ELR (cell line): ENCODE results near the gene OR5W2.
"Not testable (repeated sequence)": the region's sequence is repeated elsewhere in the genome, so short reads cannot be mapped to it uniquely, and the experiment has no call there.

Experiments
- DNase-seq: peaks from one replicate; pipeline ENCODE4 v3.0.0-alpha.2; 2015; ENCODE audit warnings: low read depth

The OR5W2 gene

DNA sequence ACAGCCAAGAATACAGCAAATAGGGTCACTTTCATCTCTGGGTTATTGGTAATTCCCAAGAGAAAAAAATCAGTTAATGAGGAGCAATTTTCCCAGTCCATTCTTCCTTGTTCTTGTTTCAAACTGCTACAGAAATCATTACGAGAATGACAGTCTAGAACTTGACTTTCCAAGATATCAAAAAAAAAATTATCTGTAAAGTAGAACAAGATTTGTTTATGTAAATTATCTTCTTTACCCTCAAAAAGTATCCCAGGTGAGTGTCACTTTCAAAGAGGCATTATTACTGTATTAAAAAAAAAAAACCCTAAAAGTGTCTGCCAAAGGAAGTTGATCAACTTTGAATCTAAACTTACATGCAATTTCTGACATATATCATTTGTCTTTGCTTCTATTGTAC lies at the start of gene OR5W2:
OR5W2 (minus strand) TSS at position 101 of the 400 bp plus-strand sequence; CDS start at position 101, 0 bp downstream.
- DNase-seq = no peak

DNA sequence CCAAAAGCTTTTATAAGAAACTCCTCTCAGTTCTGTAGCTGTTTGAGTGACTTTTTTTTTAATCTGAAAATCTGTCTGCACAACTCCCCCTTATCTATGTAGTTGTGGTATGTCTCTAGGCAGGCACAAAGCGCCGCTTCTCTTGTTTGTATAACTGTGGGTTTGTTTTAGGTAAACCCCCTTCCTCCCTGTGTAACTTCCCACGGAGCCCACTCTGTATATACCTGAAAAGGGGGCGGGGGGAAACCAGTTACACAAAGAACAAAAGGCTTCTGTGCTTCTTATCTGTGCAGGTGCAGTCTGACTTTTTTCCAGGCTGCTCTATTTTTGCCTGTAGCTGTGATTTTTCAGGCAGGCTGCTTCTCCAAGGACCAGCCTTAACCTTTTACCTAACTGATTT lies 42.1 kb upstream of the OR5W2 start:
- no peak for DNase-seq

- DNase-seq = no peak
Observed at GRCh38 chr11:55949330-55949729, 34.9 kb upstream of the OR5W2 start.

- DNase-seq = peak; percentile 30
Observed at GRCh38 chr11:55942785-55943392, 28.5 kb upstream of the OR5W2 start.

DNA sequence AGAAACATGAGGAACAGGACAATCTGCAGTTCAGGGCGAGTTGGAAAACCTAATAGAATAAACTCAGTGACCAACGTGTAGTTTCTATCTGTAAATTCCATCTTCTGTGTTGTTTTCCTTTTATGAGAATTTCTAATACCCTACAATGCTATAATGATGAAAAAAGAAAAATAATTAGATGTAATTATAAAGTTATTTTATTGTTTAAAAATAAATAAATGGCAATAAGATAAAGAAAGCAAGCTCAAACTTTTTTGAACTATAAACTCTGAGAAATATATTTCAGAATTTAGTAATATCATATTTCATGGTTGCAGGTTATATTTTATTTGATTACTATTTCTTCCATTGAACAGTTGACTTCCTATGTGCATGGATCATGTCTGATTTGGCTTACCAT lies 21.9 kb upstream of the OR5W2 start, which contains the start of gene OR5I1:
OR5I1 (minus strand) TSS at position 101 of the 400 bp plus-strand sequence; CDS start at position 101, 0 bp downstream.
- no peak for DNase-seq

- DNase-seq = no peak
Observed at GRCh38 chr11:55920537-55920936, 6.2 kb upstream of the OR5W2 start.

DNA sequence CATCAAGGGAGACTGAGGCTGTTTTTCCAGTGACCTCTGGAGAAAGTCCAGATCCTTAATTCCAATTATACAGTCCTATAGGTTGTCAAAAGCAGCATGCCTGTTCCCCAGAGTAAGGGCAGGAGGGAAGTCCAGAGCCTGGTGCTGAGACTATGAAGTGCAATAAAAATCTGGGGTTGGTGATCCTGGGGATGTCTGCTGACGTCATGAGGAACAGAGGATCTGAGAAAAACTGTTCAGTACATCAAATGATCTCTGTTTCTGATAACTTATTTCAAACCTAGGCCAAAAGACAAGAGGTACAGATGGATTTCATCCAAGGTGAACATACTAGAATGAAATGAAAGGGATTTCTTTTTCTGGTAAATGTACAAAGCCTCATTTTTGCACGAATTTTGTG lies 12.1 kb downstream of the OR5W2 start:
- no peak for DNase-seq

DNA sequence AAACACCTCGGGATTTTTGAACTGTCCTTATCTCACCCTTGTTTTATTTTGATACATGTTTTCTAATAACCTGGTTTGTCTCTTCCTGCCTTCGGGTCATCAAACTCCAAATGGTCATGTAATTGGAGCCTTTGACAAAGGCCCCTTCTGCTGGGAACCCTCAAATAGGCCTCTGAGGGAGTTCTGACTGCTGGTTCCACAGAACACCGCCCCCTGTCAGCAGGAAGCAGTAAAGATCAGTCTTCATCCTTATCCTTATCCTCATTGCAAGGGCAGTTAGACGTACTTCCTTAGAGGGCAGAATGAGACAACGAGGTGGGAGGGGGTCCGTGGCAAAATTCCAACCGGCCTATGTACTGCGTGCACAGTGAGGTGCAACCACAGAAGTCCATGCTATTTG lies 19.2 kb downstream of the OR5W2 start:
- no peak for DNase-seq

GRCh38 chr11:55885481-55885880 lies 28.9 kb downstream of the OR5W2 start:
- not testable (repeated sequence) for DNase-seq

GRCh38 chr11:55884995-55885394 lies 29.4 kb downstream of the OR5W2 start:
- DNase-seq = not testable (repeated sequence)

- DNase-seq = not testable (repeated sequence)
Observed at GRCh38 chr11:55882997-55883396, 31.4 kb downstream of the OR5W2 start, which contains the start of gene TRIM51. Gene TRIM51, plus strand, starts transcription at chr11:55883297. Its CDS starts 2,132 bp downstream, at chr11:55885429.

GRCh38 chr11:55873146-55873545 lies 41.2 kb downstream of the OR5W2 start:
- not testable (repeated sequence) for DNase-seq

DNA sequence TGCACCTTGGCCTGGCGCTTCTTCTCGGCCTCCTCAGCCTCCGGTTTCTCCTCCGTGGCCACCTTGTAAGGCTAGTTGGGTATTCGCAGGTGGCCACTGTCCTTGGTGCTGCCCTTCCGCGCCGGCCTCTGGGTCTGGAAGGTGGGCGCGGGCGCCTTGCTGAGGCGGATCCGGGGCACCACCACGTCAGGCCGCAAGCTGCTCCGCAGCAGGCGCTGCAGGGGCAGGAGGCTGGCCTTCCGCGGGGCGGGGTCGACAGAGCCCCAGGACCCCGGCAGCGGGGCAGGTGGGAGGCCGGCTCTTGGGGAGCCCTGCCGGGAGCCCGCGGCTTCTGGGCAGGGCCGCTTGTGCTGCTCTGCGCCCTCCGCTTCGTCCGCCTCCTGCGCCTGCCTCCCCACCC lies 41.7 kb downstream of the OR5W2 start:
- DNase-seq = not testable (repeated sequence)

GRCh38 chr11:55867354-55867753 lies 47.0 kb downstream of the OR5W2 start:
- not testable (repeated sequence) for DNase-seq
